Smooth muscle cell (in vitro differentiated cells): ENCODE results near the gene GLRA3. TPM values are rescaled to one million over a fixed set of nuclear protein-coding genes. Genes with fewer than 3 reads are reported as not detected.

Source experiments
- DNase-seq: peaks from one replicate; lab custom pipeline; 2025; ENCODE audit not compliant: unreplicated experiment; lab: John Stamatoyannopoulos, UW
- H2AFZ ChIP-seq: fragments of 200-600 bp; sonication (generic); 2 replicates; pipeline ENCODE4 v1.6.0; 2016; ENCODE audit warnings: antibody characterized with exemption, low read depth, mild to moderate bottlenecking
- H3F3A ChIP-seq: fragments of 200-600 bp; sonication (generic); 2 replicates; pipeline ENCODE4 v1.6.0; 2017; ENCODE audit warnings: antibody characterized with exemption, low read depth
- H3K27ac ChIP-seq: fragments of 200-600 bp; sonication (generic); 2 replicates; pipeline ENCODE4 v1.5.1; 2016; ENCODE audit warnings: low read depth, mild to moderate bottlenecking
- H3K27me3 ChIP-seq: fragments of 200-600 bp; sonication (generic); 2 replicates; pipeline ENCODE4 v1.6.1; 2016; ENCODE audit warnings: low read depth, mild to moderate bottlenecking
- H3K36me3 ChIP-seq: fragments of 200-600 bp; sonication (generic); 2 replicates; pipeline ENCODE4 v1.5.1; 2016; ENCODE audit warnings: low read depth
- H3K4me1 ChIP-seq: fragments of 200-600 bp; sonication (generic); 2 replicates; pipeline ENCODE4 v1.5.1; 2016; ENCODE audit warnings: low read depth
- H3K4me2 ChIP-seq: fragments of 200-600 bp; sonication (generic); 2 replicates; pipeline ENCODE4 v1.6.0; 2016; ENCODE audit warnings: mild to moderate bottlenecking
- H3K4me3 ChIP-seq: fragments of 200-600 bp; sonication (generic); 2 replicates; pipeline ENCODE4 v1.5.1; 2016; ENCODE audit warnings: mild to moderate bottlenecking
- H3K79me2 ChIP-seq: fragments of 200-600 bp; sonication (generic); 2 replicates; pipeline ENCODE4 v1.6.0; 2016; ENCODE audit warnings: low read depth, mild to moderate bottlenecking
- H3K9ac ChIP-seq: fragments of 200-600 bp; sonication (generic); 2 replicates; pipeline ENCODE4 v1.6.0; 2016; ENCODE audit warnings: low read depth
- H3K9me3 ChIP-seq: fragments of 200-600 bp; sonication (generic); replicated peaks from 2 replicates; pipeline ENCODE4 v1.5.1; 2016; ENCODE audit warnings: low read depth
- H4K20me1 ChIP-seq: fragments of 200-600 bp; sonication (generic); 2 replicates; pipeline ENCODE4 v1.6.0; 2016; ENCODE audit warnings: low read depth
- CTCF ChIP-seq: fragments of 200-600 bp; sonication (generic); IDR thresholded peaks from 2 replicates; pipeline ENCODE4 v1.5.1; 2017; ENCODE audit warnings: borderline replicate concordance, mild to moderate bottlenecking, antibody characterized with exemption; ENCODE audit not compliant: insufficient read depth, poor library complexity, severe bottlenecking
- WGBS: methylation state at CpG from one replicate; pipeline ENCODE4 v1.1.7; 2016; ENCODE audit warnings: low lambda C conversion rate; 5-methylcytosine and 5-hydroxymethylcytosine counted together
- polyA plus RNA-seq: library from polyadenylated mRNA; unstranded; fragments of >200 nt; fragmentation: Nextera tagmentation; extraction: Ambion mirVana; gene quantifications from 2 replicates; pipeline ENCODE4 v1.2.1, GENCODE V29; 2016
- total RNA-seq: library from RNA; depleted of rRNA; stranded (reverse); fragments of >200 nt; gene quantifications from 2 replicates; pipeline ENCODE4 v1.2.3, GENCODE V29; 2014

GLRA3 gene
- total and polyA plus RNA-seq, 2 experiments from 2014 or later = not detected

- H3K27ac ChIP-seq = no peak overlapping the region
- no peak overlapping the region for H2AFZ ChIP-seq
- WGBS = 76% methylated on average over 3 of the region's 3 CpGs
- H3K36me3 ChIP-seq = no peaks in the 10 kb centered on the region
- no peaks in the 10 kb centered on the region for H3K79me2 ChIP-seq
- H3K4me2 ChIP-seq = no peak overlapping the region
- H4K20me1 ChIP-seq = no peaks in the 10 kb centered on the region
- H3K9ac ChIP-seq = no peak overlapping the region
- no peaks in the 10 kb centered on the region for H3K27me3 ChIP-seq
- no peak for TF ChIP-seq CTCF
- no peaks in the 10 kb centered on the region for H3K4me1 ChIP-seq
- no peak for DNase-seq
- H3K4me3 ChIP-seq = no peak overlapping the region
- no peaks in the 10 kb centered on the region for H3F3A ChIP-seq
- H3K9me3 ChIP-seq = no peaks in the 10 kb centered on the region
Observed at GRCh38 chr4:174749091-174749490, 80.0 kb downstream of the GLRA3 start.

- no peaks in the 10 kb centered on the region for H3K9me3 ChIP-seq
- H3K4me2 ChIP-seq = no peak overlapping the region
- no peaks in the 10 kb centered on the region for H3F3A ChIP-seq
- H2AFZ ChIP-seq = no peak overlapping the region
- H3K4me1 ChIP-seq = no peaks in the 10 kb centered on the region
- H4K20me1 ChIP-seq = no peaks in the 10 kb centered on the region
- WGBS = 90% methylated on average over 2 of the region's 2 CpGs
- no peak for TF ChIP-seq CTCF
- no peak for DNase-seq
- no peaks in the 10 kb centered on the region for H3K27me3 ChIP-seq
- H3K9ac ChIP-seq = no peak overlapping the region
- no peak overlapping the region for H3K4me3 ChIP-seq
- no peaks in the 10 kb centered on the region for H3K36me3 ChIP-seq
- H3K27ac ChIP-seq = no peak overlapping the region
- no peaks in the 10 kb centered on the region for H3K79me2 ChIP-seq
Observed at GRCh38 chr4:174746710-174747109, 82.3 kb downstream of the GLRA3 start.

- Histone ChIP-seq H3K9ac (no peak overlapping the region), H3K36me3 (no peaks in the 10 kb centered on the region), H3K4me3 (no peak overlapping the region), H4K20me1 (no peaks in the 10 kb centered on the region), H3K9me3 (no peaks in the 10 kb centered on the region), H2AFZ (no peak overlapping the region), H3K79me2 (no peaks in the 10 kb centered on the region), H3K27ac (no peak overlapping the region), H3K4me1 (no peaks in the 10 kb centered on the region), H3K4me2 (no peak overlapping the region), H3F3A (no peaks in the 10 kb centered on the region), H3K27me3 (no peaks in the 10 kb centered on the region)
- DNase-seq = no peak
- no peak for TF ChIP-seq CTCF
Observed at GRCh38 chr4:174742561-174742960, 86.5 kb downstream of the GLRA3 start.

- no peak for DNase-seq
- no peak overlapping the region for H3K4me3 ChIP-seq
- no peaks in the 10 kb centered on the region for H3K27me3 ChIP-seq
- no peak overlapping the region for H3K27ac ChIP-seq
- H2AFZ ChIP-seq = no peak overlapping the region
- 94% methylated on average over 3 of the region's 3 CpGs for WGBS
- H3K9me3 ChIP-seq = no peaks in the 10 kb centered on the region
- H3K9ac ChIP-seq = no peak overlapping the region
- TF ChIP-seq CTCF = no peak
- H3K36me3 ChIP-seq = no peaks in the 10 kb centered on the region
- H3F3A ChIP-seq = no peaks in the 10 kb centered on the region
- no peaks in the 10 kb centered on the region for H4K20me1 ChIP-seq
- no peaks in the 10 kb centered on the region for H3K79me2 ChIP-seq
- H3K4me1 ChIP-seq = no peaks in the 10 kb centered on the region
- no peak overlapping the region for H3K4me2 ChIP-seq
Observed at GRCh38 chr4:174739576-174739975, 89.5 kb downstream of the GLRA3 start.
